Heart left ventricle (tissue), 13 donors: Measurements from ENCODE around the gene RELB.

Experiments
- CTCF ChIP-seq, 12 donors: fragments of 200-600 bp; sonication (generic) in 4 of 12; IDR thresholded peaks; one replicate each; pipeline versions ENCODE4 v1.5.0 to v1.8.0; 2018 to 2022; ENCODE audit warnings: antibody characterized with exemption in 12 of 12, mild to moderate bottlenecking in 5 of 12
- POLR2A ChIP-seq, 2 donors: fragments of 450-650 bp; IDR thresholded peaks; one replicate each; pipeline ENCODE4 v1.6.1; 2017; ENCODE audit warnings: antibody characterized with exemption in 2 of 2, mild to moderate bottlenecking in 2 of 2, moderate library complexity in 2 of 2
- donor health status: ischemic (EF 13 %, LVEDD 7.1; RV severe dilation, severe dysfunction).
- donor health status: DM: no; HTN: yes; CAD: no.
- donor health status: DM: no; HTN: no; CAD: no.
- donor health status: ischemic (EF 25% LVEDD 6.9; RV normal size, moderate dysfunction).
- donor health status: ischemic (EF 25% LVEDD 5.7; RV mildly dilated, moderate dysfunction).
- donor health status: ischemic (EF 35%, LVEDD 5.7; RV mildly dilated, moderate dysfunction).
- donor health status: nonischemic (EF 11% LVEDD 7.7; RV severe dilation, severe dysfunction).
- donor health status: DM: yes; HTN: yes; CAD: no.
- donor health status: PGD.
- donor health status: ischemic (EF 29% LVEDD 5.4; RV normal size, mild dysfunction).
- donor health status: nonischemic (EF 23%, LVEDD 6.1; RV moderate dilation, normal function).

DNA sequence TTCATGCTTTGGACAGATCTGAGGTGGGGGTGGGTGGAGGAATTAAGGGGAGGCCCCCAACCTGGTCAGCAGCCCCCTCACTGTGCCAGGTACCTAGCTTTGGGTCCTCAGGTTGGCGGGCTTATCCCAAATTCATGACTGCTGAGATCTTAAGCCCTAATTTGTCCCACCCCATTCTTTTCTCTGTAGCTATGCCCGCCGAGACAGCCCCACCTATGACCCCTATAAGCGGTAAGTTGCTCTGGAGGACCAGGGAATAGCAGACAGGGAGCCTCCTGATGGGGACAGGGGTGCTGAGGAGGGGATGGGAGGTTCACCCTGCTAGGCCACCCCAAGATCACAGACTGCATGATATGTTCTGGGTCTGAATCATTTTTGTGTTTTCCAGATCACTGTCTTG, 60.7 kb downstream of the RELB start:
- TF ChIP-seq CTCF (IDR thresholded peaks at IDR 0.05) = no peak
- no peak for TF ChIP-seq POLR2A (IDR thresholded peaks at IDR 0.05)
